ENCODE measurements around the gene PHAX.
"Not testable (repeated sequence)": the region's sequence is repeated elsewhere in the genome, so short reads cannot be mapped to it uniquely, and the experiment has no call there.

Gene PHAX, protein sequence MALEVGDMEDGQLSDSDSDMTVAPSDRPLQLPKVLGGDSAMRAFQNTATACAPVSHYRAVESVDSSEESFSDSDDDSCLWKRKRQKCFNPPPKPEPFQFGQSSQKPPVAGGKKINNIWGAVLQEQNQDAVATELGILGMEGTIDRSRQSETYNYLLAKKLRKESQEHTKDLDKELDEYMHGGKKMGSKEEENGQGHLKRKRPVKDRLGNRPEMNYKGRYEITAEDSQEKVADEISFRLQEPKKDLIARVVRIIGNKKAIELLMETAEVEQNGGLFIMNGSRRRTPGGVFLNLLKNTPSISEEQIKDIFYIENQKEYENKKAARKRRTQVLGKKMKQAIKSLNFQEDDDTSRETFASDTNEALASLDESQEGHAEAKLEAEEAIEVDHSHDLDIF

DNA sequence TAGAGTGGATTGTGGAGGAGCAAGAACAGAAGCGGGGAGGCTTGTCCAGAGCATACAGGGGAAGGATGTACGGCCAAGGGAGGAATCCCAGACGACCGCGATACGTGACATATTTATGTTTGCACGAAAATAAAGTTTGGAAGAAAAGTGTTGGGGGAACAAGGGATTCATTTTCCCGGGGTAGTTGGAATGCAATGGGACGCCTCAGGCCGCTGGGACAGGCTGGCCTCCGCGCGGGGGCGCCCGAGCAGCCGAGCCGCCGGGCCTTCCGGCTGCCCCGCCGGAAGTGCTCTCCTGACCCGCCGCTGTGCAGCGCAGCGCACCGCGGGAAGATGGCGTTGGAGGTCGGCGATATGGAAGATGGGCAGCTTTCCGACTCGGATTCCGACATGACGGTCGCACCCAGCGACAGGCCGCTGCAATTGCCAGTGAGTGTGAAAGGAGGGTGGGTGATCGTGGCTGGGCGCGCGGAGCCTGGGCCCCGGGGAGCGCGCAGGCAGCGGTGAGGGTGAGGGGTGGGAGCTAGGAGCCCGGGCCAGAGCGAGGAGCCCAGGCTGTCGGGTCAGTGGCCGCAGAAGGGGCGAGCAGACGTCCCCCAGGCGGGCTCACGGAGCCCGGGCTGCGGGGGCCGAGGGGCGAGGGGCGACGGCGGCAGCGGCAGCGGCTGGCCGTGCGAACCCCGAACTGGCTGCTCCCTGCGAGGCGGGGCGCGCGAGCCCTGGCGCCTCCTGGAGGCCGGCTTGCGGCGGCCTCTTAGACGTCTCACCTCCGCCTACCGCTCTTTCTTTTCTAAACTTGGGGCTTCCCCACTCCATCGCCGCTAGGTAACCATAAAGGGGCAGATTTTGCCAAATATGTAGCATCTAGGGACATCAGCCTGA, at the start of gene PHAX:
PHAX (plus strand) TSS at position 317 of the 881 bp plus-strand sequence; CDS start at position 333, 16 bp downstream.
- H3K9me3 ChIP-seq (ENCODE audit: insufficient read depth, low read depth, low read length) = no peaks in the 10 kb centered on the region
- H3K27ac ChIP-seq (ENCODE audit: low read length) = peak within 1 kb of the TSS; percentile 91
- peak within 1 kb of the TSS; percentile 98 for H3K4me3 ChIP-seq (ENCODE audit: low read length)
- H3K9ac ChIP-seq (ENCODE audit: low read depth, low read length) = peak within 1 kb of the TSS; percentile 96
- no peaks in the 10 kb centered on the region for H3K27me3 ChIP-seq (ENCODE audit: insufficient read depth, low read length)
- H3K36me3 ChIP-seq (ENCODE audit: insufficient read depth, low read depth, low read length) = peaks cover 31% of the 10 kb centered on the region
- peaks cover 16% of the 10 kb centered on the region for H3K4me1 ChIP-seq (ENCODE audit: insufficient read depth, low read length)

DNA sequence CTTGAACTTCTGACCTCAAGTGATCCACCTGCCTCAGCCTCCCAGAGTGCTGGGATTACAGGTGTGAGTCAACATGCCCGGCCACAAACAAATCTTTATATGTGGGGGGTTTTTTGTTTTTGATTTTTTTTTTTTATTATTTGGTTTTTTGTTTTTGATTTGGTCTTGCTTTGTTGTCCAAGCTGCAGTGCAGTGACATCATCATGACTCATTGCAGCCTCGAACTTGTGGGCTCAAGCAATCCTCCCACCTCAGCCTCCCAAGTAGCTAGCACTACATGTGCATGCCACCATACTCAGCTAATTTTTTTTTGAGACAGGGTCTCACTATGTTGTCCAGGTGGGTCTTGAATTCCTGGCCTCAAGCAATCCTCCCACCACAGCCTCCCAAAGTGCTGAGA, 48.1 kb upstream of the PHAX start:
- H3K9me3 ChIP-seq (ENCODE audit: insufficient read depth, low read depth, low read length) = no peaks in the 10 kb centered on the region
- no peak overlapping the region for H3K27ac ChIP-seq (ENCODE audit: low read length)
- peaks cover 96% of the 10 kb centered on the region for H3K36me3 ChIP-seq (ENCODE audit: insufficient read depth, low read depth, low read length)
- no peak overlapping the region for H3K9ac ChIP-seq (ENCODE audit: low read depth, low read length)
- no peak overlapping the region for H3K4me3 ChIP-seq (ENCODE audit: low read length)
- no peaks in the 10 kb centered on the region for H3K4me1 ChIP-seq (ENCODE audit: insufficient read depth, low read length)
- H3K27me3 ChIP-seq (ENCODE audit: insufficient read depth, low read length) = no peaks in the 10 kb centered on the region

DNA sequence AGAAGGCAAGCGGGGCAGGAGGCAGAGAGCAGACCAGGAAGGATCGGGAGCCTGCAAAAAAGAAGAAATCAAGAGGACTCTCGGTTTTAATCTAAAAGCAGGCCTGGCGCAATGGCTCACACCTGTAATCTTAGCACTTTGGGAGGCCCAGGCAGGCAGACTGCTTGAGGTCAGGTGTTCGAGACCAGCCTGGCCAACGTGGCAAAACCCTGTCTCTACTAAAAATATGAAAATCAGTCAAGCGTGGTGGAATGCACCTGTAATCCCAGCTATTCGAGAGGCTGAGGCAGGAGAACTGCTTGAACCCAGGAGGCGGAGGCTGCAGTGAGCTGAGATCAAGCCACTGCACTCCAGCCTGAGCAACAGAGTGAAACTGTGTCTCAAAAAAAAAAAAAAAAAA, 45.6 kb upstream of the PHAX start:
- not testable (repeated sequence) for H3K4me3 ChIP-seq (ENCODE audit: low read length); H3K9ac ChIP-seq (ENCODE audit: low read depth, low read length); H3K27me3 ChIP-seq (ENCODE audit: insufficient read depth, low read length); H3K27ac ChIP-seq (ENCODE audit: low read length); H3K9me3 ChIP-seq (ENCODE audit: insufficient read depth, low read depth, low read length); H3K4me1 ChIP-seq (ENCODE audit: insufficient read depth, low read length)
- peaks cover 95% of the 10 kb centered on the region for H3K36me3 ChIP-seq (ENCODE audit: insufficient read depth, low read depth, low read length)

DNA sequence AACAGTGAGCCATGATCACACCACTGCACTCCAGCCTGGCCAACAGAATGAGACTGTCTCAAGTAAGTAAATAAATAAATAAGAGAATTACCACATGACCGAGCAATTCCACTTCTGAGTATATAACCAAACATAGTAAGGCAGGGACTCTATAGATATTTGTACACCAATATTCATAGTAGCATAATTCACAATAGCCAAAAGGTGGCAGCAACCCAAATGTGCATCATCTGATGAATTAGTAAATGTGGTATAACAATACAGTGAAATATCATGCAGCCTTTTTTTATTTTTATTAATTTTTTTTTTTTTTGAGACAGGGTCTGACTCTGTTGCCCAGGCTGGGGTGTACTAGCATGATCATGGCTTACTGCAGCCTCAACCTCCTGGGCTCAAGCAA, 38.8 kb upstream of the PHAX start:
- Histone ChIP-seq H3K36me3 (ENCODE audit: insufficient read depth, low read depth, low read length) (peaks cover 88% of the 10 kb centered on the region), H3K9ac (ENCODE audit: low read depth, low read length) (no peak overlapping the region), H3K27me3 (ENCODE audit: insufficient read depth, low read length) (no peaks in the 10 kb centered on the region), H3K4me1 (ENCODE audit: insufficient read depth, low read length) (no peaks in the 10 kb centered on the region), H3K4me3 (ENCODE audit: low read length) (no peak overlapping the region), H3K9me3 (ENCODE audit: insufficient read depth, low read depth, low read length) (no peaks in the 10 kb centered on the region), H3K27ac (ENCODE audit: low read length) (no peak overlapping the region)

DNA sequence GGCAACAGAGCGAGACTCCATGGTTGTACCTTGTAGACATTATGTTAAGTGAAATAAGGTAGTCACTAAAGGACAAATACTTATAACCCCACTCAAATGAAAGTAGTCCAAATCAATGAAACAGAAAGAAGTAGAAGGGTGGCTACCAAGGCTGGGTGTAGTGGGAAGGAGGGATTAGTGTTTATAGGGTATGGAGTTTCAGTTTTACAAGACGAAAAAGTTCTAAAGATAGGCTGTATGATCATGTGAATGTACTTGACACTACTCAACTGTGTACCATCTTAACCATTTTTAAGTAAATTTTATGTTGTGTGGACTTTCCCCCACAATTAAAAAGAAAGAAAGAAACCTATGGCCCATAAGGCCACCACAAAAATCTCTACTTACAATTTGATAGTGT, 37.9 kb upstream of the PHAX start:
- H3K4me3 ChIP-seq (ENCODE audit: low read length) = no peak overlapping the region
- no peak overlapping the region for H3K9ac ChIP-seq (ENCODE audit: low read depth, low read length)
- H3K27ac ChIP-seq (ENCODE audit: low read length) = no peak overlapping the region
- H3K36me3 ChIP-seq (ENCODE audit: insufficient read depth, low read depth, low read length) = peaks cover 83% of the 10 kb centered on the region
- H3K4me1 ChIP-seq (ENCODE audit: insufficient read depth, low read length) = no peaks in the 10 kb centered on the region
- H3K27me3 ChIP-seq (ENCODE audit: insufficient read depth, low read length) = no peaks in the 10 kb centered on the region
- no peaks in the 10 kb centered on the region for H3K9me3 ChIP-seq (ENCODE audit: insufficient read depth, low read depth, low read length)

DNA sequence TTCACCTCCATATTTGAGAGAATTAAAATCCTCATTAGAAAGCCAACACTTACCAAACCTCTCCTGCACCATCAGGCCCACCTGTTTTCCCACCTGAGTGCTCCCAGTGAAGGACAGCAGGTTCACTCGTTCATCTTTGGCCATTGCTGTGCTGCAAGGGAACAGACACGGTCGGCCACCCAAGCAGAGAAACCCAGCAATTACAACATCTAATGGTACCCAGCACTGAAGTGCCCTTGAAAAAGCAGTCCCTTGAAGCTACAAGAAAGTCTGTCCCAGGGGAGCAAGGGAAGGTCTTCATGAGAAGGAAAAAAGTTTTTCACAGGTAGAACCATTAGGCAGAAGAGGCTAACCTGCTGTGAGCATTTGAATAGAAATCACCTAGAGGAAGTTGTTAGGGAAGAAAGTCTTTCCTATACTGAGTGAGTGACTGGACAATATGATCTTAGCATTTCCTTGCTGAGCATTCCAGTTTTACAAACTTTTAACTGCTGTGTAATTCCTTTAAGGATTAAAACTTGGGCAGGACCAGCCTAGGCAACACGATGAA, 32.5 kb upstream of the PHAX start:
- Histone ChIP-seq H3K27me3 (ENCODE audit: insufficient read depth, low read length) (no peaks in the 10 kb centered on the region), H3K9ac (ENCODE audit: low read depth, low read length) (no peak overlapping the region), H3K4me1 (ENCODE audit: insufficient read depth, low read length) (peaks cover 5% of the 10 kb centered on the region; the same call in 1 of the 2 replicates), H3K27ac (ENCODE audit: low read length) (no peak overlapping the region), H3K4me3 (ENCODE audit: low read length) (no peak overlapping the region), H3K36me3 (ENCODE audit: insufficient read depth, low read depth, low read length) (peaks cover 90% of the 10 kb centered on the region), H3K9me3 (ENCODE audit: insufficient read depth, low read depth, low read length) (no peaks in the 10 kb centered on the region)

DNA sequence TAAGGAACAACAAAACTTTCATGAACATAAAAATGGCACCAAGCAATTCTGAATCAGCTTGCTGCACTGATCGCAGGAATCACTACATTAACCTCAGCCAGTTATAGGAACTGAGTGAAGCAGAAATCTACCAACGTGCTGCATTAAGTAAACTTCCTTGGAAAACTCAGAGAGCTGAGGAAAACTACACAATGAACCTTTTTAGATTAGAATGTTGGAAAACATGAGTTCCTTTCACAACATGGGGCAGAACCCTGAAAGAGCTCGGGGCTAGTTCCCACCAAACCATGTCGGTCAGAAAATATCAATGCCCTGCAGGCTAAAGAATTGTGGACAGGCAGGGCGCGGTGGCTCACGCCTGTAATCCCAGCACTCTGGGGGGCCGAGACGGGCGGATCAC, 25.1 kb upstream of the PHAX start:
- Histone ChIP-seq H3K36me3 (ENCODE audit: insufficient read depth, low read depth, low read length) (peaks cover 87% of the 10 kb centered on the region), H3K27me3 (ENCODE audit: insufficient read depth, low read length) (no peaks in the 10 kb centered on the region), H3K27ac (ENCODE audit: low read length) (no peak overlapping the region), H3K9me3 (ENCODE audit: insufficient read depth, low read depth, low read length) (no peaks in the 10 kb centered on the region), H3K9ac (ENCODE audit: low read depth, low read length) (no peak overlapping the region), H3K4me1 (ENCODE audit: insufficient read depth, low read length) (no peaks in the 10 kb centered on the region), H3K4me3 (ENCODE audit: low read length) (no peak overlapping the region)

DNA sequence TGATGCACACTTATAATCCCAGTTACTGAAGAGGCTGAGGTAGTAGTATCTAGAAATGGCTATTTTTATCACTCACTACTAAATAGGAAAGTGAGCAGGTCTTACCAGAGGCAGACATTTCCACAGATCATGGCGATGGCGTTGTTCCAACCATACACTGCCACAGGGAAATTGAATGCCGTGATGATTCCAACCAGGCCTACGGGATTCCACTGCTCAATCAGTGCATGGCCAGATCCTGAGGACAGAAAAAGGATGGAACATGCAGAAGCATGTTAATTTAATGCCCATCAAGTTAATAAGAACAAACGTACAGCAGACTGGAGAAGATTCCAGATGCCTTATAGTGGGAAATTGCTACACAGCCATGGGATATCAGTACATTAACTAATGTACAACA, 23.8 kb upstream of the PHAX start:
- Histone ChIP-seq H3K27ac (ENCODE audit: low read length) (no peak overlapping the region), H3K36me3 (ENCODE audit: insufficient read depth, low read depth, low read length) (peaks cover 87% of the 10 kb centered on the region), H3K27me3 (ENCODE audit: insufficient read depth, low read length) (no peaks in the 10 kb centered on the region), H3K4me1 (ENCODE audit: insufficient read depth, low read length) (no peaks in the 10 kb centered on the region), H3K9ac (ENCODE audit: low read depth, low read length) (no peak overlapping the region), H3K9me3 (ENCODE audit: insufficient read depth, low read depth, low read length) (no peaks in the 10 kb centered on the region), H3K4me3 (ENCODE audit: low read length) (no peak overlapping the region)

DNA sequence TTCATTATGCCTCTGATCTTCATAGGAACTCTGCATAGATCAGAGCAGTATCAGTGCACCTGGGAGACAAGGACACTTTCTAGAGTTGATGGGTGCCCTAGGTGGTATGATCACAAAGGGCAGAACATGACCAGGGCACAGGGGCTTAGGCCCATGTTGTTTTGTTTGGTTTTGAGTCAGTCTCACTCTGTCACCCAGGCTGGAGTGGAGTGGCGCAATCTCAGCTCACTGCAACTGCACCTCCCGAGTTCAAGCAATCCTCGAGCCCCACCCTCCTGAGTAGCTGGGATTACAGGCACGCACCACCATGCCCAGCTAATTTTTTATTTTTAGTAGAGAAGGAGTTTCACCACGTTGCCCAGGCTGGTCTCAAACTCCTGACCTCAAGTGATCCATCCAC, 23.3 kb upstream of the PHAX start:
- Histone ChIP-seq H3K36me3 (ENCODE audit: insufficient read depth, low read depth, low read length) (peaks cover 87% of the 10 kb centered on the region), H3K9me3 (ENCODE audit: insufficient read depth, low read depth, low read length) (no peaks in the 10 kb centered on the region), H3K27ac (ENCODE audit: low read length) (no peak overlapping the region), H3K4me3 (ENCODE audit: low read length) (no peak overlapping the region), H3K9ac (ENCODE audit: low read depth, low read length) (no peak overlapping the region), H3K4me1 (ENCODE audit: insufficient read depth, low read length) (no peaks in the 10 kb centered on the region), H3K27me3 (ENCODE audit: insufficient read depth, low read length) (no peaks in the 10 kb centered on the region)

DNA sequence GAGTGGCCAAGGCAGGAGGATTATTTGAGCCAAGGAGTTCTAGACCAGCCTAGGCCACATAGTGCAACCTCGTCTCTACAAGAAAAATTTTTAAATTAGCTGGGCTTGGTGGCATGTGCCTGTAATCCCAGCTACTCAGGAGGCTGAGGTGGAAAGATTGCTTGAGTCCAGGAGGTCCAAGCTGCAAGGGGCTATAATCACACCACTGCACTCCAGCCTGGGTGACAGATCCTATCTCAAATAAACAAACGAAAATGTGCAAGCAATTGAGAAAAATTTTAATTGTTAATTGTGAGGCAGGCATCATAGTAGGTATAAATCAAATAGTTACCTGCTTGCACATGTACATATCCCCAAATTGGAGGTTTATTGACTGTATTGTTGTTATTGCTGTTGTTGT, 21.0 kb upstream of the PHAX start:
- no peaks in the 10 kb centered on the region for H3K27me3 ChIP-seq (ENCODE audit: insufficient read depth, low read length)
- no peak overlapping the region for H3K9ac ChIP-seq (ENCODE audit: low read depth, low read length)
- H3K36me3 ChIP-seq (ENCODE audit: insufficient read depth, low read depth, low read length) = peaks cover 93% of the 10 kb centered on the region
- no peak overlapping the region for H3K4me3 ChIP-seq (ENCODE audit: low read length)
- H3K4me1 ChIP-seq (ENCODE audit: insufficient read depth, low read length) = no peaks in the 10 kb centered on the region
- H3K9me3 ChIP-seq (ENCODE audit: insufficient read depth, low read depth, low read length) = no peaks in the 10 kb centered on the region
- no peak overlapping the region for H3K27ac ChIP-seq (ENCODE audit: low read length)

DNA sequence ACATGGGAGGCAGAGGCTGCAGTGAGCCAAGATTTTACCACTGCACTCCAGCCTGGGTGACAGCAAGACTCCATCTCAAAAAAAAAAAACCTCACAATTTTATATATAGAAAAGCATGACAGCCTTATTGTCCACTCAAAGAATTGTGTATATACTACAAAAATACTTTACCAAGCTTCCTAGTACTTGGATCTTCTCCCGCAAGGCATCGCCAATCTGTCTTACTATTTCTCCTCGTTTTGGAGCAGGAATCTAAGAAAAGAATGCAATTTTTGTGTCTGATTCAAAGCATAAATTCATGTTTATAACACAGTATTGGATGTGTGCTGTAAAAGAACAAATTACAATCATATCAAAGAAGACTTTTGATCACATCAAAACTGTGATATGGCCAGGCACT, 17.0 kb upstream of the PHAX start:
- H3K9ac ChIP-seq (ENCODE audit: low read depth, low read length) = no peak overlapping the region
- no peak overlapping the region for H3K27ac ChIP-seq (ENCODE audit: low read length)
- no peaks in the 10 kb centered on the region for H3K4me1 ChIP-seq (ENCODE audit: insufficient read depth, low read length)
- no peaks in the 10 kb centered on the region for H3K9me3 ChIP-seq (ENCODE audit: insufficient read depth, low read depth, low read length)
- peaks cover 95% of the 10 kb centered on the region for H3K36me3 ChIP-seq (ENCODE audit: insufficient read depth, low read depth, low read length)
- no peaks in the 10 kb centered on the region for H3K27me3 ChIP-seq (ENCODE audit: insufficient read depth, low read length)
- no peak overlapping the region for H3K4me3 ChIP-seq (ENCODE audit: low read length)

Data from iPS-20b (cell line).